ENCODE measurements around the gene ABCC10. TPM values are rescaled to one million over a fixed set of nuclear protein-coding genes. Genes with fewer than 3 reads are reported as not detected.
A peak's percentile ranks its signal among the peaks of the same experiment; 100 is the strongest.

Gene ABCC10, protein sequence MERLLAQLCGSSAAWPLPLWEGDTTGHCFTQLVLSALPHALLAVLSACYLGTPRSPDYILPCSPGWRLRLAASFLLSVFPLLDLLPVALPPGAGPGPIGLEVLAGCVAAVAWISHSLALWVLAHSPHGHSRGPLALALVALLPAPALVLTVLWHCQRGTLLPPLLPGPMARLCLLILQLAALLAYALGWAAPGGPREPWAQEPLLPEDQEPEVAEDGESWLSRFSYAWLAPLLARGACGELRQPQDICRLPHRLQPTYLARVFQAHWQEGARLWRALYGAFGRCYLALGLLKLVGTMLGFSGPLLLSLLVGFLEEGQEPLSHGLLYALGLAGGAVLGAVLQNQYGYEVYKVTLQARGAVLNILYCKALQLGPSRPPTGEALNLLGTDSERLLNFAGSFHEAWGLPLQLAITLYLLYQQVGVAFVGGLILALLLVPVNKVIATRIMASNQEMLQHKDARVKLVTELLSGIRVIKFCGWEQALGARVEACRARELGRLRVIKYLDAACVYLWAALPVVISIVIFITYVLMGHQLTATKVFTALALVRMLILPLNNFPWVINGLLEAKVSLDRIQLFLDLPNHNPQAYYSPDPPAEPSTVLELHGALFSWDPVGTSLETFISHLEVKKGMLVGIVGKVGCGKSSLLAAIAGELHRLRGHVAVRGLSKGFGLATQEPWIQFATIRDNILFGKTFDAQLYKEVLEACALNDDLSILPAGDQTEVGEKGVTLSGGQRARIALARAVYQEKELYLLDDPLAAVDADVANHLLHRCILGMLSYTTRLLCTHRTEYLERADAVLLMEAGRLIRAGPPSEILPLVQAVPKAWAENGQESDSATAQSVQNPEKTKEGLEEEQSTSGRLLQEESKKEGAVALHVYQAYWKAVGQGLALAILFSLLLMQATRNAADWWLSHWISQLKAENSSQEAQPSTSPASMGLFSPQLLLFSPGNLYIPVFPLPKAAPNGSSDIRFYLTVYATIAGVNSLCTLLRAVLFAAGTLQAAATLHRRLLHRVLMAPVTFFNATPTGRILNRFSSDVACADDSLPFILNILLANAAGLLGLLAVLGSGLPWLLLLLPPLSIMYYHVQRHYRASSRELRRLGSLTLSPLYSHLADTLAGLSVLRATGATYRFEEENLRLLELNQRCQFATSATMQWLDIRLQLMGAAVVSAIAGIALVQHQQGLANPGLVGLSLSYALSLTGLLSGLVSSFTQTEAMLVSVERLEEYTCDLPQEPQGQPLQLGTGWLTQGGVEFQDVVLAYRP (N-terminal part only)
- total RNA-seq (10 to 100 TPM; 35.7 to 38.5 TPM), total RNA-seq (17.9 to 99.2 (median 53.0) reads per million in 172 experiments)
- polyA plus RNA-seq (2013, experiment 1 of 2) = 32.0 TPM
- polyA plus RNA-seq (2013, experiment 2 of 2) = 43.4 TPM

DNA sequence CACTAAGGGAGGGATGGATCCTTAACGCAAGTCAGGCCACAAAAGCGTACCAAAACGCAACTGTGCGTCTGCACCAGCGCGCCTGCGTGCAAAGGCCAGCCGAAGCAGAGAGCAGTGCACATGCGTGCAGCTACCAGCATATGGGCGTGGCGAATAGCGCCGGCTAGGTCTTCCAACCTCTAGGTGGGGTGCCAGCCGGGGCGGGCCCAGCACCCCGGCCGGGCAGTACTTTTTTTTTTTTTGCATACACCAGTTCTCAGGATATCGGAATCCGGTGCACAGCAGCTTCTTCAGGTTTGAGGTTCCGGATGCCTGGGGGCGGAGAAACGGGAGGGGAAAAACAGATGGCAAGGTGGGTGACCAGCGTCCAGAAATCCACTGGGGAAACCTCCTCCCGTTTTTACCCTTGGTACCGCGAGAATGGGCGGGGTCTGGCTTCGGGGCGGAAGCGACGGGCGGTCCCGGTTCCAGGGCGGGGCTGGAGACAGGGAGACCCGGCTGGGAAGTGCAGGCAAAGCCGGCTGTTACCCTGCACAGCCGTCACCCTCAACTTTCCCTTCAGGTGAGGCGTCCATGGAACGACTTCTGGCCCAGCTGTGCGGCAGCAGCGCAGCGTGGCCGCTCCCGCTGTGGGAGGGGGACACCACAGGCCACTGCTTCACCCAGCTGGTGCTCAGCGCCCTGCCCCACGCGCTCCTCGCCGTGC is at the start of gene ABCC10:
Gene ABCC10 (plus strand): TSS at position 136 of the 706 bp plus-strand sequence. CDS start 438 bp downstream, at position 574.
- peak; percentile 90 for ATAC-seq (ENCODE audit: poor library complexity)
- Histone ChIP-seq H3K4me1 (ENCODE audit: insufficient read depth, low read length) (peaks cover 29% of the 10 kb centered on the region), H3K36me3 (ENCODE audit: insufficient read depth, low read length) (peaks cover 17% of the 10 kb centered on the region), H3K9me3 (ENCODE audit: control insufficient read depth in 1 of 2, insufficient read depth in 1 of 2, low read length in 2 of 2) (no peaks in the 10 kb centered on the region), H3K4me3 (ENCODE audit: low read length) (peak within 1 kb of the TSS; percentile 80), H3K27me3 (ENCODE audit: control insufficient read depth in 1 of 2, insufficient read depth in 2 of 2, low read length in 2 of 2) (no peaks in the 10 kb centered on the region), H3K27ac (ENCODE audit: low read depth in 1 of 2, low read length in 2 of 2) (peak within 1 kb of the TSS; percentile 73 to 76)
- DNase-seq = peak; percentile 89 to 98 (median 94)
- H3K27ac Mint-ChIP-seq = peak within 1 kb of the TSS; percentile 93
- peaks cover 26% of the 10 kb centered on the region for H3K4me1 Mint-ChIP-seq (ENCODE audit: low read depth)
- peaks cover 28% of the 10 kb centered on the region for H3K36me3 Mint-ChIP-seq (ENCODE audit: low read depth)
- TF ChIP-seq, protein P1, sequence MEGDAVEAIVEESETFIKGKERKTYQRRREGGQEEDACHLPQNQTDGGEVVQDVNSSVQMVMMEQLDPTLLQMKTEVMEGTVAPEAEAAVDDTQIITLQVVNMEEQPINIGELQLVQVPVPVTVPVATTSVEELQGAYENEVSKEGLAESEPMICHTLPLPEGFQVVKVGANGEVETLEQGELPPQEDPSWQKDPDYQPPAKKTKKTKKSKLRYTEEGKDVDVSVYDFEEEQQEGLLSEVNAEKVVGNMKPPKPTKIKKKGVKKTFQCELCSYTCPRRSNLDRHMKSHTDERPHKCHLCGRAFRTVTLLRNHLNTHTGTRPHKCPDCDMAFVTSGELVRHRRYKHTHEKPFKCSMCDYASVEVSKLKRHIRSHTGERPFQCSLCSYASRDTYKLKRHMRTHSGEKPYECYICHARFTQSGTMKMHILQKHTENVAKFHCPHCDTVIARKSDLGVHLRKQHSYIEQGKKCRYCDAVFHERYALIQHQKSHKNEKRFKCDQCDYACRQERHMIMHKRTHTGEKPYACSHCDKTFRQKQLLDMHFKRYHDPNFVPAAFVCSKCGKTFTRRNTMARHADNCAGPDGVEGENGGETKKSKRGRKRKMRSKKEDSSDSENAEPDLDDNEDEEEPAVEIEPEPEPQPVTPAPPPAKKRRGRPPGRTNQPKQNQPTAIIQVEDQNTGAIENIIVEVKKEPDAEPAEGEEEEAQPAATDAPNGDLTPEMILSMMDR (IDR thresholded peaks at IDR 0.05) = peak; percentile 46
- intact Hi-C loops (cut with DNase I, micrococcal nuclease) = loop anchor here (1.0 to 5.0 kb wide), 10 partner anchors 27 to 640 kb away; partner anchors contain the start of genes ZNF318 (in 2 of the 2), DLK2 (in 1 of the 2), GTPBP2 (in 1 of the 2) and PEX6 (in 1 of the 2)
- peak within 1 kb of the TSS; percentile 95 for H3K4me3 Mint-ChIP-seq
- no peaks in the 10 kb centered on the region for H3K27me3 Mint-ChIP-seq
- H3K9me3 Mint-ChIP-seq = no peaks in the 10 kb centered on the region
- ChIA-PET CTCF (interaction anchor here (0.7 to 2.5 kb wide), 8 partner anchors 27 to 198 kb away, joined by 3 to 9 read pairs (median 4); partner anchors contain the start of genes DNPH1, TJAP1 and ZNF318), POLR2A (interaction anchor here (0.6 to 2.3 kb wide), 20 partner anchors 9 to 679 kb away, joined by 3 to 20 read pairs (median 6); partner anchors contain the start of genes CNPY3, CRIP3, DLK2 and GTPBP2)

GRCh38 chr6:43377710-43378229 is 49.6 kb upstream of the ABCC10 start:
- TF ChIP-seq, protein P1 (IDR thresholded peaks at IDR 0.05) = no peak
- Mint-ChIP-seq H3K27me3 (no peaks in the 10 kb centered on the region), H3K4me3 (no peak overlapping the region), H3K36me3 (ENCODE audit: low read depth) (no peaks in the 10 kb centered on the region), H3K27ac (no peak overlapping the region), H3K4me1 (ENCODE audit: low read depth) (peaks cover 42% of the 10 kb centered on the region), H3K9me3 (no peaks in the 10 kb centered on the region)
- no peak overlapping the region for H3K4me3 ChIP-seq (ENCODE audit: low read length)
- no peak overlapping the region for H3K27ac ChIP-seq (ENCODE audit: low read depth in 1 of 2, low read length in 2 of 2)
- no peak for ATAC-seq (ENCODE audit: poor library complexity)
- intact Hi-C loops (cut with DNase I, micrococcal nuclease) = no loop called here
- ChIA-PET POLR2A (interaction anchor here (0.6 to 3.0 kb wide), 2 partner anchors 8 to 398 kb away, joined by 4 to 21 read pairs; partner anchors contain the start of gene ZNF318), CTCF (interaction anchor here (0.8 to 1.2 kb wide), 3 partner anchors 7 to 20 kb away, joined by 3 to 6 read pairs (median 4); no protein-coding TSS in a partner anchor)
- peaks cover 20% of the 10 kb centered on the region for H3K4me1 ChIP-seq (ENCODE audit: insufficient read depth, low read length)
- no peaks in the 10 kb centered on the region for H3K27me3 ChIP-seq (ENCODE audit: control insufficient read depth in 1 of 2, insufficient read depth in 2 of 2, low read length in 2 of 2)
- no peaks in the 10 kb centered on the region for H3K9me3 ChIP-seq (ENCODE audit: control insufficient read depth in 1 of 2, insufficient read depth in 1 of 2, low read length in 2 of 2)
- no peaks in the 10 kb centered on the region for H3K36me3 ChIP-seq (ENCODE audit: insufficient read depth, low read length)
- no peak for DNase-seq
